Hypothalamus (tissue), 51 donors: Measurements from ENCODE around the gene TMEM38B.
"Not testable (repeated sequence)": the region's sequence is repeated elsewhere in the genome, so short reads cannot be mapped to it uniquely, and the experiment has no call there.

Experiments
- DNase-seq, 51 donors: peaks; one replicate each; lab custom pipeline; 2025; lab: John Stamatoyannopoulos, UW

TMEM38B gene

GRCh38 chr9:105679257-105680022, 14.9 kb upstream of the TMEM38B start:
- DNase-seq, result no peak

DNA sequence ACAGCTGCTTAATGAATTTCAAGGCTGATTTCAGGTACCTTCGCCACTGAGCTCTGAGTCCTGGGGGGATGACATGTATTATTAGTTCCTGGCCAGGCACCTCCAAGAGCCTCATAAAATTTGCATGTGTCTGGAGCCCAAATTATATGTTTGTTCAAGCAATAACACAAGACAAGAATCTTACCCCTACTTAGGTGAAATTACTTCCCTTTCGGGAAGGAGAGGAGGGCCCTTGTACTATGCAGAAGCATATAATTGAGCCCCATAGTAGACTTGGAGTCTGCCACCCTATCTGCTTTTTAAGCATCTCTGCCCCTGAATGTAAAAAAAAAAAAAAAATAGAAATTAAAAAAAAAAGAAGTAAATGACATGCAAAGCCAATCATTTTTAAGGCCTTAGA, 13.0 kb upstream of the TMEM38B start:
- no peak for DNase-seq

- no peak for DNase-seq
These were observed 12.6 kb upstream of the TMEM38B start for GRCh38 chr9:105681724-105682123.

DNA sequence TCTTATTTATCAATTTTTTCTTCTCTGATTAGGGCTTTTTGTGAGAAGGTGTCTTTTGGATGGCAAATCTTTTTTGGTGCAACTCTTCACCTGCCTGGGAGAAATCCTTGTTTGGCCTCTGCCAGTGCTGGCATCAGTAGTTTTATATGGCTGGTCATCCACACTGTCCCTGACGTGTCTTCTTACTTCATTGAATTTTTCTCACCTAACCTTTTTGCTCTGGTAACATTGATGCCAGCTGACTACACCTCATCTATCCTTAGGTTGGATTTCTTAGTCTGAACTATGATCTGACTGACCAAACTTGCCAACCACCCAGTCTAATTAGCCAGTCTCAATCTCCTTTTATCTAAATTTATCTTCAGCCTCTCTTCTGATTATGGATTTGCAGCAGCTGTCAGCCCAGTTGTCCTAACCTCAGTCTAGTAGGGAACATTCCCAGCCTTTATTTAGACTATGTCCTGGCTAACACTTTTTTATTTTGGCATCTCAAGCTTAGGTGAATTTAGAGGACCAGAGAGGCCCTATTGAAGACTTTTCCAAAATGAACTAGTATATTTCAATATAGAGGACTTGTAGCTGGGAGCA, 10.6 kb upstream of the TMEM38B start:
- DNase-seq, result no peak

DNA sequence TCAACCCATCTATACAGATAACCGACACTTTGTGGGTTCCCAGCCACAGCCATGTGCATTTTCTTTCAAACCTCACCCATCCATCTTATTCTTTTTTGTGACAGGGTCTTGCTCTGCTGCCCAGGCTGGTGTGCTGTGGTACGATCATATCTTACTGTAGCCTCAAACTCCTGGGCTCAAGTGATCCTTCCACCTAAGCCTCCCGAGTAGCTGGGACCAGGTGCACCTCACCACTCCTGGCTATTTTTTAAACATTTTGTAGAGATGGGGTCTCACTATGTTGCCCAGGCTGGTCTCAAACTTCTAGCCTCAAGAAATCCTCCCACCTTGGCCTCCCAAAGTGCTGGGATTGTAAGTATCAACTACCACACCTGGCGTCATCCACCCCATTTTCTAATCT, 7.4 kb upstream of the TMEM38B start:
- DNase-seq, result no peak

- no peak for DNase-seq
These were observed 3.6 kb upstream of the TMEM38B start for GRCh38 chr9:105690742-105691141.

DNA sequence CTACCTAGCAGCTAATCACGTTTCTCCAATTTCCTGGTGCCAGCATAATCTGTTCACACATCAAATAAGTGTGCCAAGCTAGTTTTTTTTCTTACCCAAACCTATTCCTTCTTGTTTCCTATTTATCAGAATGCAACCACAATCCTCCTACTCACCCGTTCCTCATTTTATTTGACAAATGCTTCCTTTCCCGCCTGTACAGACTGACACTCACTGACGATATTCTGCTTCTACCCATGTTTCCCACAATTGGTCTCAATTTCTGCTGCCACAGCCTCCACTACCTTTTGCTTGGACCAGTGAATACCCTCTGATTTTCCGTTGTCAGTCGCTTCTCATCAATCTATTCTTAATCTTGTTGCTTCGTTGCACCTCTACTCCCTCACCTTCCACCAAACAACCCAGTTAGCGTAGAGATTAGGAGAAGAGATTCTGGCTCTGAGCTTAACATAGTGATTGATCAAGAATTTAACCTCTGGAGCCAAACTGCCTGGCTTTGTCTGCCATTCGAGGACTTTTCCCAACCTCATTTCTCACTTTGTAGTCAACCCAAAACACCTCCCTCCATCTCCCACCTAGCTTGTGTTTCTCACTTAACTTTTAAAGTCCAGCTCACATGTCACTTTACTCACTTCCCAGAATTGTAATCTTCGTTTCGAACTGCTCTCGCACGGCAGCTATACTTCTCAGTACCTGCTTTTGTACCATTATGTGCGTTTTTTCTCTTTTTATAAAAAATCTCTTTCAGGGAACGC, 729 bp upstream of the TMEM38B start:
- DNase-seq, result peak in 1 of 51 donors; percentile 8

DNA sequence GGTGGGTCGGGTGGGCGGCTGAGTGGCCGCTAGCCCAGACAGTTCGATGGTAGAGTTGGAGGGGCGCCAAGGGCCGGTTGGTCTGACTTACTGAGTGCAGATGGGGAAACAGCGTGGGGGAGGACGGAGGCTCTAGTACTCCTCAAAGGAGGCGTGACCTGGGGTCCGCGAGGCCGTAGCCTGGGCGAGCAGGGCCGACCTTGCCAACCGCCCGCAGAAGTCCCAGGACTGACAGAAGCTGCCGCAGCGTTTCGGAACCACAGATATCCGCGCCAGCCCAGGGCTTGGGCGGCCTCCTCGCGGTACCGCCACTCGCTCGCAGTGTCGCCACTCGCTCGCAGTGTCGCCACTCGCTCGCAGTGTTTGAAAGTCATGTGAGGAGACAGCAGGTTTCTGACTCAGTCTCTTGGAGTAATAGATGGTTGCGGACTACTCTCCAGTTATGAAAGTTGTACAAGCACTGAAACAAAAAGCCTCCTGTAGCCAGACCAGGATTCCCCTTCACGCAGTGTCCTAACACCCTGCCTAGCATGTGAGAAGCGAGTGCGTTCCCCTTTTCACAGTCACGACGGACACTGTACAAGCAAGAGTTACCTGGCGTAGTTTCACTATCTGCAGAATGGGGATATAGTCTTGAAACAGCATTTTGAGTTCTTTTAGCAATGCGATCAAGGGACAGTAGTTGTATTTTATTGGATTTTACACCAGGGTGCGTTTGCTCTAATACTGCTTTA, 674 bp downstream of the TMEM38B start:
- DNase-seq, result peak in 47 of 51 donors; percentile 24 to 84 (median 58)

- DNase-seq, result no peak
These were observed 2.0 kb downstream of the TMEM38B start for GRCh38 chr9:105696219-105696793.

GRCh38 chr9:105697871-105698270, 3.5 kb downstream of the TMEM38B start:
- no peak for DNase-seq

DNA sequence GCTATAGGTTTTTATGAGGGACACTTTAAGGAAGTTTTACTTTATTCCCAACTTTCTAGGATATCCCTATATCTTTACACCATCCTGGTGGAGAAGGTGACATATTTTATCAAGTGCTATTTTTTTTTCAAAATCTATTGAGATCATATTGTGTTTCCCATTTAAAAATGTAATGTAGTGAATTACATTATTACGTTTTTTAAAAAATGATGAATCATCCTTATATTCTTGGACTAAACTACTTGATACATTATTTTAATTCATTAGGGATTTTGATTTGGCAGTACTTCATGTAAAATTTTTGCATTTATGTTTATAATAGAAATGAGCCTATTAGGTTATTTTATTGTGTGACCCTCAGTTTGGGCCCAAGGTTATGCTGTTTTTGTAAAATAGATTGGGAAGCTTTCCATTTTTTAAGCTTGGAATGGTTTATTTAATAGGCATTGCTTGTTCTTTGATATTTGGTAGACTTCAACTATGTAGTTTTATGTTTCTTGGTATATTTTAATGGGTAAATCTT, 4.1 kb downstream of the TMEM38B start:
- no peak for DNase-seq

DNA sequence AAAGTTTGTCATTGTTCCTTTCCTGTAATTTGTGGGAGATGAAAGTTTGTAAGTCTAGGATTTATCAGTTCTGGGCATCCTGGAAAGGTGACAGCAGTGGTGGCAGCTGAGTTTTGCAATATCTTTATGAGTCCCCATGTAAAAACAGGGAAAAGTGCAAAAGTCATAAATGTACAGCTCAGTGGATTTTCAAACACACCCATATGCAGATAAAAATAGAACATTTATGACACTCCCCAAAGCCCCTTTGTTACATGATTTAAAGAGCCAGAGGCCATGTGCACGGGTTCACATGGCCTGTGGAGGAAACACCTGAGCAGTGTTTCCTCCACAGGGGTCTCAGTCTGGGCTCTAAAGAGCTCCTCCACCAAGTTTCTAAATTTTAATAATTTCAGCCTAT, 6.3 kb downstream of the TMEM38B start:
- no peak for DNase-seq

DNA sequence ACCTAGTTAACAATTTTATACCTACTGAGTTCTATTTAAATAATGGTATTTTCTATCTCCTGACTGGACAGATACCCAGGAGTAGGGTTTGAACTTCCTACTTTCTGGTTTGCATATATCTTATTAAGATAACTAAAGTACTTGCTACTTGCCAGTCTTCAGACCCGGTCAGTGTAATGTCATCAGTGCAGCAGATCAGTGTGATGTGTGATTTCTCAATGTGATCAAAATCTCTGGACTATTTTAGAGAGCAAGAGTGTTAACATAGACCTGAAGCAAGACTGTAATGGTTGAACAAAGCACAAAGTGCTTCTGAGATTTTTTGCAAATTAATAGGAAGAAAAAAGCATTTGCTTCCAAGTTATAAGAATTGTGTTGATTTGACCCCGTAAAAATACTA, 6.8 kb downstream of the TMEM38B start:
- DNase-seq, result no peak

DNA sequence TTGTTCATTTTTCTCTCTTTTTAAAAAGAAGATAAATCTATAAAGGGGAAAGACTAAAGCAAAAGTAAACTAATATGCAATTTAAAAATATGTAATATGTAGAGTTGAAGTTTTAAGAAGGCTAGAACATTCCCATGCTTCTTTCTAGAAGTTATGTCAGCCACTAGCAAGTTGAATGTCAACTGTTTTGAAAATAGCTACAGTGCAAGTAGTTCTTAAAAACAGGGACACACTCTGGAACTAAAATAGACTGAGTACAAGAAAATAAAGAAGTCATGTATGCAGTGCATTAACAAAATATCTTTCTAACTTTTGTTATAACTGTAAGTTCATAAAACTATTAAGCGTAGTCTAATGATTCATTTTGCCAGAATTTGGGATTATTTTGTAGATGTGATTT, 7.9 kb downstream of the TMEM38B start:
- DNase-seq, result no peak

GRCh38 chr9:105703638-105704037, 9.3 kb downstream of the TMEM38B start:
- DNase-seq, result not testable (repeated sequence)

GRCh38 chr9:105706156-105706555, 11.8 kb downstream of the TMEM38B start:
- DNase-seq, result no peak

DNA sequence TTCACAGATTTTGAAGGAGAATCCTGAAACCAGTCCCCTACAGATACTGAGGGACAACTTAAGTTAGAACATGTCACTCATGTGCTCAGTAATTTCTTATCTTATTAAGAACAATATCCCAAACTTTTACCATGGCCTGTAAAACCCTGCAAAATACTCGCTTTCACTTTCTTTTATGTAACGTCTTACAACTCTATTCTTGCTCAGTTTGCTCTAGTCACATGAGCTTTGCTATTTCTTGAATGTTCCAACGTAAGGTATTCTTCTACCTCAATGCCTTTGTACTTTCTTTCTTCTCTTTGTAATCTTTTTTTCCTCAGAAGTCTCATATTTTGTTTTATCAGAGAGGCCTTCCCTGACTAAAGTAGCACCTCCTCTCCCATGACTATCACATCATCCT, 14.1 kb downstream of the TMEM38B start:
- no peak for DNase-seq

GRCh38 chr9:105710638-105711037, 16.3 kb downstream of the TMEM38B start:
- no peak for DNase-seq

GRCh38 chr9:105711867-105712266, 17.5 kb downstream of the TMEM38B start:
- DNase-seq, result no peak

DNA sequence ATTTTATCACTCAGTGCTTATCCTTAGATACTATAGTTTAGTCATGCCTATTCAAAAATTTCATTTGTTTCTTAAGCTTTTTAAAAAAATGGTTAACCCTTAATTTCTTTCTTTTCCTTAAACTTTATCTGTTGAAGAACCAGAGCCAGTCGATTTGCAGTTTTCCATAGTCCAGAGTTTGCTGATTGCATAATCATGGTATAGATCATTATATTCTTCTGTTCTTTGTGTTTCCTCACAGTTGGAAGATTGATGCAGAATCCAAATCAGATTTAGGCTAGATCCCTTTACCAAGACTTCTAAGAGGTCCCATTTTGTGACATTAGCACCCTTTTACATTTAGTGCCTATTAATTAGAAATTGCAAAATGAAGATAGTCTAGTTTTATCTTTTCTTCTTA, 18.0 kb downstream of the TMEM38B start:
- no peak for DNase-seq

DNA sequence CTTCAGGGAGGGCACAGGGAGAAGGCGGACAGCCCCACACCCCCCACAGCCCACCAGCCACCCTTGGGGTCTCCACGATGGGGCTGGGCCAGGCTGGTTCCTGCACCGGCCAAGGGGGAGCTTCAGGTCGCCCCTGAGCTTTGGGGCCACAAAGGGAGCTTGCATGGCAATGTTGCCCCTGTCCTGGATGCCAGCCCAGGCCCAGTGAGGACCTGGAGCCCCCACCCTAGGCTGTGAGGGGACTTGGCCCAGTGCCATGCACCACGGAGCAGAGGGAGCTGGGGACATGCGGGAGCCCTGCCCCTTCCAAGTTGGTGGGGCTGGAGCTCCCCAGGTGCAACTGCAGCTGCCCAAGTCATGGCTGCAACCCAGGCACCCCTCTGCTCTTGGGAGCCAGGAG, 18.4 kb downstream of the TMEM38B start:
- DNase-seq, result no peak
